Measurements from ENCODE around the gene TNFAIP8. TPM values are rescaled to one million over a fixed set of nuclear protein-coding genes. Genes with fewer than 3 reads are reported as not detected.

TNFAIP8 gene
- total RNA-seq, 1 donor from 2014 or later: 40.0 TPM

DNA sequence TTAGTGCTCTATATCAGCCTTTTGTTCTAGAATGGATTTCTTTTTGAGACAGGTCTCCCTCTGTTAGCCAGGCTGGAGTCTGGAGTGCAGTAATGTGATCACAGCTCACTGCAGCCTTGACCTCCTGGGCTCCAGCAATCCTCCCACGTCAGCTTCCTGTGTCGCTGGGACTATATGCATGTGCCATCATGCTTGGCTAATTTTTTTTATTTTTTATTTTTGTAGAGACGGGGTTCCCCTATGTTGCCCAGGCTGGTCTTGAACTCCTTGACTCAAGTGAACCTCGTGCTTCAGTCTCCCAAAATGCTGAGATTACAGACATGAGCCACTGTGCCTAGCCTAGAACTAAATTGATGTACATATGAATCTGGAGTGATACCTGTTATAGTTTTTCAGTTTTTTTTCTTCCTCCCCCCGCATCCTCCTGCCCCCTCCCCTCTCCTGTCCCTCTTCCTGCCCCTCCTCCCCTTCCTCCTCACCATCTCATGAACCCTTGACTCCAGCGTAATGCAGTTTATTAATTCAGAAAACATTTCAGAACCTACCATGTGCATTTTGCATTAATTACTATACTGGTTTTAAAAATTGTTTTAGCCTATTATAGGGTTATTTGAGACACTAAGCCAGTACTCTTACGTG, 37.4 kb upstream of the TNFAIP8 start:
- H3K27me3 ChIP-seq (ENCODE audit: control insufficient read depth, insufficient read depth, low read length): no peaks in the 10 kb centered on the region
- TF ChIP-seq, protein P1, sequence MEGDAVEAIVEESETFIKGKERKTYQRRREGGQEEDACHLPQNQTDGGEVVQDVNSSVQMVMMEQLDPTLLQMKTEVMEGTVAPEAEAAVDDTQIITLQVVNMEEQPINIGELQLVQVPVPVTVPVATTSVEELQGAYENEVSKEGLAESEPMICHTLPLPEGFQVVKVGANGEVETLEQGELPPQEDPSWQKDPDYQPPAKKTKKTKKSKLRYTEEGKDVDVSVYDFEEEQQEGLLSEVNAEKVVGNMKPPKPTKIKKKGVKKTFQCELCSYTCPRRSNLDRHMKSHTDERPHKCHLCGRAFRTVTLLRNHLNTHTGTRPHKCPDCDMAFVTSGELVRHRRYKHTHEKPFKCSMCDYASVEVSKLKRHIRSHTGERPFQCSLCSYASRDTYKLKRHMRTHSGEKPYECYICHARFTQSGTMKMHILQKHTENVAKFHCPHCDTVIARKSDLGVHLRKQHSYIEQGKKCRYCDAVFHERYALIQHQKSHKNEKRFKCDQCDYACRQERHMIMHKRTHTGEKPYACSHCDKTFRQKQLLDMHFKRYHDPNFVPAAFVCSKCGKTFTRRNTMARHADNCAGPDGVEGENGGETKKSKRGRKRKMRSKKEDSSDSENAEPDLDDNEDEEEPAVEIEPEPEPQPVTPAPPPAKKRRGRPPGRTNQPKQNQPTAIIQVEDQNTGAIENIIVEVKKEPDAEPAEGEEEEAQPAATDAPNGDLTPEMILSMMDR (IDR thresholded peaks at IDR 0.05; ENCODE audit: insufficient read depth, low read length, poor library complexity, severe bottlenecking): no peak
- no peaks in the 10 kb centered on the region for H3K36me3 ChIP-seq (ENCODE audit: control insufficient read depth, insufficient read depth, low read length)
- no peak overlapping the region for H3K4me3 ChIP-seq (ENCODE audit: low read depth, low read length)
- DNase-seq (ENCODE audit: low read depth): no peak

DNA sequence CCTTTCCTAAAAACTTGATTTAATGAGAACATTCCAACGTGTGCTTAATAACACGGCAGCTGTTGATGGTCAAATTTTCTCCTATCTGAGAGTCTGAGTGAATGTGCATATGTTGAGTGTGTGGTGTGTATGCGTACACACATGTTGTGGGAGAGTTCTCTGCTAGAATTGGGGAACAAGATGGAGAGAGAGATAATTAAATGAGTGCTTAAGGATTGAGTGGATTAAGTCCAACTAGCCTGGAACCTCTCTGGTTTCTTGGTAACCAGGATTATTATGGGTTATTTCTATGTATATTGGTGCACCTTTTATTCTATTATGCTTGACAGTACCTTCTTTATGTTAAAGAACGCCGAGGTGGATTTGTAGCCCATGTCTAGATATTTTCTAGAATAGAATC, 36.4 kb upstream of the TNFAIP8 start:
- Histone ChIP-seq H3K36me3 (ENCODE audit: control insufficient read depth, insufficient read depth, low read length) (no peaks in the 10 kb centered on the region), H3K4me3 (ENCODE audit: low read depth, low read length) (no peak overlapping the region), H3K27me3 (ENCODE audit: control insufficient read depth, insufficient read depth, low read length) (no peaks in the 10 kb centered on the region)
- DNase-seq (ENCODE audit: low read depth): no peak
- TF ChIP-seq, protein P1 (IDR thresholded peaks at IDR 0.05; ENCODE audit: insufficient read depth, low read length, poor library complexity, severe bottlenecking): no peak

DNA sequence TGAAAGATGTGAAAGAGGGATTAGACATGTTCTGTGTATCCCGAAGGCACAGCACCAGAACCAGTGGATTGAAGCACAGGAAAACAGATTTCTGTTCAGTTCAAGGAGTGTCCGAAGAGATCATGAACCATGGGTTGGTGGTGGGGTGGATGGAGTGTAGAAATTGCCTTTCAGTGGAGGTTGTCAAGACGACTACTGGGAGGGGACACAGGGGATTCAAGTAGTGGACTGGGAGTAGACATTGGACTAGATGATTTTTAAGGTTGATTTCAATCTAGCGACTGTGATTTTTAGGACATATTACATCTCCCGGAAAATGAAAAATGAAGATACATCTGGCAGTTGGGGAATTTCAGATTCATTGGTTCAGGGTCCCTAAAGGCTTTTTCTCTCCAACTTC, 35.9 kb upstream of the TNFAIP8 start:
- no peaks in the 10 kb centered on the region for H3K27me3 ChIP-seq (ENCODE audit: control insufficient read depth, insufficient read depth, low read length)
- H3K36me3 ChIP-seq (ENCODE audit: control insufficient read depth, insufficient read depth, low read length): no peaks in the 10 kb centered on the region
- H3K4me3 ChIP-seq (ENCODE audit: low read depth, low read length): no peak overlapping the region
- TF ChIP-seq, protein P1 (IDR thresholded peaks at IDR 0.05; ENCODE audit: insufficient read depth, low read length, poor library complexity, severe bottlenecking): no peak
- DNase-seq (ENCODE audit: low read depth): no peak

GRCh38 chr5:119321569-119322311, 34.1 kb upstream of the TNFAIP8 start:
- Histone ChIP-seq H3K27me3 (ENCODE audit: control insufficient read depth, insufficient read depth, low read length) (no peaks in the 10 kb centered on the region), H3K4me3 (ENCODE audit: low read depth, low read length) (no peak overlapping the region), H3K36me3 (ENCODE audit: control insufficient read depth, insufficient read depth, low read length) (no peaks in the 10 kb centered on the region)
- TF ChIP-seq, protein P1 (IDR thresholded peaks at IDR 0.05; ENCODE audit: insufficient read depth, low read length, poor library complexity, severe bottlenecking): no peak
- no peak for DNase-seq (ENCODE audit: low read depth)

GRCh38 chr5:119322312-119322947, 33.4 kb upstream of the TNFAIP8 start:
- Histone ChIP-seq H3K36me3 (ENCODE audit: control insufficient read depth, insufficient read depth, low read length) (no peaks in the 10 kb centered on the region), H3K4me3 (ENCODE audit: low read depth, low read length) (no peak overlapping the region), H3K27me3 (ENCODE audit: control insufficient read depth, insufficient read depth, low read length) (no peaks in the 10 kb centered on the region)
- TF ChIP-seq, protein P1 (IDR thresholded peaks at IDR 0.05; ENCODE audit: insufficient read depth, low read length, poor library complexity, severe bottlenecking): no peak
- DNase-seq (ENCODE audit: low read depth): no peak
